Stomach (tissue), 4 donors: ENCODE measurements around the gene CLSTN1.

ENCODE experiments used
- POLR2A ChIP-seq, 4 donors: fragments of 450-650 bp; IDR thresholded peaks; one replicate each; pipeline ENCODE4 v1.6.1; 2016; ENCODE audit warnings: antibody characterized with exemption in 4 of 4, control low read depth in 2 of 4, mild to moderate bottlenecking in 1 of 4, moderate library complexity in 1 of 4
- POLR2AphosphoS5 ChIP-seq, 3 donors: sonication (generic); formaldehyde crosslinking; IDR thresholded peaks; one replicate each; pipeline ENCODE4 v1.6.1; 2016; ENCODE audit warnings: antibody characterized with exemption in 3 of 3
- TF ChIP-seq, protein P1 (sequence below), 7 experiments: fragments of 450-650 bp in 4 of 7; fragments of 200-600 bp in 3 of 7; sonication (generic) in 3 of 7; IDR thresholded peaks; one replicate each; pipeline ENCODE4 v1.5.1; 2016 to 2019; ENCODE audit warnings: antibody characterized with exemption in 7 of 7, control low read depth in 2 of 7, mild to moderate bottlenecking in 1 of 7

DNA sequence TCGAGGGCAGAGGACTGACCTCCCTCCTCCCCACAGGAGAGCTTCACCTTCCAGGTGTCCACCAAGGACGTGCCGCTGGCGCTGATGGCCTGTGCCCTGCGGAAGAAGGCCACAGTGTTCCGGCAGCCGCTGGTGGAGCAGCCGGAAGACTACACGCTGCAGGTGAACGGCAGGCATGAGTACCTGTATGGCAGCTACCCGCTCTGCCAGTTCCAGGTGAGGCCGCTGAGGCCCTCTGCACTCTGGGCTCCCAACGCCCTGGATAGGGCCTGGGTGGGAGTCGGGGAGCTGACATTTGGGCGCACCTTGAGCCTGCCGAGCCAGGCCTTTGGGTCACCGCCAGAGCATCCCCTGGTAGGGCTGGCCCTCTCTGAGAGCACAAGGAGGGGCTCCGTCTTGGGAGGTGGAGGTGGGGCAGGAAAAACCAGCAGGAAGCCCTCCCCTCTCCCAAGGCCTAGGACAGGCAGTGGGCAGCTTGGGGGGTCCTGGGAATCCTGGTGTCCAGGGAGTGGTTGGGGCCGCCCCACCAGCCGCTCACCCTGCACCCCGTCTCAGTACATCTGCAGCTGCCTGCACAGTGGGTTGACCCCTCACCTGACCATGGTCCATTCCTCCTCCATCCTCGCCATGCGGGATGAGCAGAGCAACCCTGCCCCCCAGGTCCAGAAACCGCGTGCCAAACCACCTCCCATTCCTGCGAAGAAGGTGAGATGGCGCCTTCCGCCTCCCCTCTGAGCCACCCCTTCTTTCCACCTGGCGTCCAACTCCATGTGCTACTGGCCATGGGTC lies 107.2 kb downstream of the CLSTN1 start:
- TF ChIP-seq POLR2AphosphoS5 (IDR thresholded peaks at IDR 0.05) (no peak), POLR2A (IDR thresholded peaks at IDR 0.05) (no peak)
- TF ChIP-seq, protein P1, sequence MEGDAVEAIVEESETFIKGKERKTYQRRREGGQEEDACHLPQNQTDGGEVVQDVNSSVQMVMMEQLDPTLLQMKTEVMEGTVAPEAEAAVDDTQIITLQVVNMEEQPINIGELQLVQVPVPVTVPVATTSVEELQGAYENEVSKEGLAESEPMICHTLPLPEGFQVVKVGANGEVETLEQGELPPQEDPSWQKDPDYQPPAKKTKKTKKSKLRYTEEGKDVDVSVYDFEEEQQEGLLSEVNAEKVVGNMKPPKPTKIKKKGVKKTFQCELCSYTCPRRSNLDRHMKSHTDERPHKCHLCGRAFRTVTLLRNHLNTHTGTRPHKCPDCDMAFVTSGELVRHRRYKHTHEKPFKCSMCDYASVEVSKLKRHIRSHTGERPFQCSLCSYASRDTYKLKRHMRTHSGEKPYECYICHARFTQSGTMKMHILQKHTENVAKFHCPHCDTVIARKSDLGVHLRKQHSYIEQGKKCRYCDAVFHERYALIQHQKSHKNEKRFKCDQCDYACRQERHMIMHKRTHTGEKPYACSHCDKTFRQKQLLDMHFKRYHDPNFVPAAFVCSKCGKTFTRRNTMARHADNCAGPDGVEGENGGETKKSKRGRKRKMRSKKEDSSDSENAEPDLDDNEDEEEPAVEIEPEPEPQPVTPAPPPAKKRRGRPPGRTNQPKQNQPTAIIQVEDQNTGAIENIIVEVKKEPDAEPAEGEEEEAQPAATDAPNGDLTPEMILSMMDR (IDR thresholded peaks at IDR 0.05), result no peak
